ENCODE data around the gene SYP.

- no peak for TF ChIP-seq CTCF (IDR thresholded peaks at IDR 0.05)
- no peak for TF ChIP-seq POLR2A (IDR thresholded peaks at IDR 0.05; ENCODE audit: low read depth)
- TF ChIP-seq POLR2AphosphoS5 (IDR thresholded peaks at IDR 0.05): no peak
Measured at GRCh38 chrX:49162620-49163019, 37.4 kb downstream of the SYP start, which contains the start of gene MAGIX.
